Mesenchymal stem cell (in vitro differentiated cells and primary cell): ENCODE data around the gene GPR39.

ENCODE experiments used
- DNase-seq: peaks from one replicate; pipeline ENCODE4 v3.0.0-alpha.2; 2013
- H2AFZ ChIP-seq: one replicate; pipeline ENCODE4 v1.6.1; 2013; ENCODE audit warnings: low read depth, mild to moderate bottlenecking, control low read depth, inconsistent platforms, low read length, moderate library complexity
- H2AK5ac ChIP-seq: 2 replicates; pipeline ENCODE4 v1.6.1; 2013; ENCODE audit warnings: low read length, moderate library complexity, mild to moderate bottlenecking, inconsistent platforms; ENCODE audit not compliant: severe bottlenecking
- H2BK120ac ChIP-seq: one replicate; pipeline ENCODE4 v1.6.1; 2013; ENCODE audit warnings: low read depth, mild to moderate bottlenecking, inconsistent platforms, low read length, moderate library complexity
- H2BK12ac ChIP-seq, 2 experiments: one replicate each; pipeline ENCODE4 v1.6.1; 2013; ENCODE audit warnings: inconsistent platforms in 2 of 2, low read length in 2 of 2, mild to moderate bottlenecking in 2 of 2, moderate library complexity in 2 of 2, control low read depth in 1 of 2
- H2BK15ac ChIP-seq: one replicate; pipeline ENCODE4 v1.6.1; 2013; ENCODE audit warnings: mild to moderate bottlenecking, low read depth, inconsistent platforms; ENCODE audit not compliant: poor library complexity, severe bottlenecking
- H2BK5ac ChIP-seq: 2 replicates; pipeline ENCODE4 v1.6.1; 2013; ENCODE audit warnings: low read depth, mild to moderate bottlenecking, low read length, control low read depth, inconsistent platforms; ENCODE audit not compliant: poor library complexity, severe bottlenecking
- H3K14ac ChIP-seq, 2 experiments: one replicate each; pipeline ENCODE4 v1.6.1; 2013; ENCODE audit warnings: inconsistent platforms in 2 of 2, low read length in 2 of 2, control low read depth in 1 of 2, mild to moderate bottlenecking in 1 of 2, moderate library complexity in 1 of 2
- H3K18ac ChIP-seq, 2 experiments: one replicate each; pipeline ENCODE4 v1.6.1; 2013; ENCODE audit warnings: inconsistent platforms in 2 of 2, low read length in 2 of 2, control low read depth in 1 of 2, low read depth in 1 of 2, mild to moderate bottlenecking in 1 of 2
- H3K23ac ChIP-seq, 2 experiments: one replicate each; pipeline ENCODE4 v1.6.1; 2013; ENCODE audit warnings: inconsistent platforms in 2 of 2, low read length in 2 of 2, mild to moderate bottlenecking in 2 of 2, moderate library complexity in 2 of 2, control low read depth in 1 of 2
- H3K27ac ChIP-seq: 2 replicates; pipeline ENCODE4 v1.5.1; 2013; ENCODE audit warnings: mild to moderate bottlenecking, moderate library complexity, low read length, control low read depth, inconsistent platforms; ENCODE audit not compliant: poor library complexity, severe bottlenecking
- H3K27me3 ChIP-seq, 2 experiments: 2 replicates each; pipeline versions ENCODE4 v1.6.1 to v1.7.0; 2013; ENCODE audit warnings: low read length in 2 of 2, mild to moderate bottlenecking in 2 of 2, moderate library complexity in 2 of 2, control low read depth in 1 of 2, inconsistent platforms in 1 of 2; ENCODE audit not compliant: control insufficient read depth in 1 of 2, insufficient read depth in 1 of 2
- H3K36me3 ChIP-seq, 2 experiments: 2 replicates each; pipeline versions ENCODE4 v1.6.1 to v1.7.0; 2013; ENCODE audit warnings: low read length in 2 of 2, control low read depth in 1 of 2, inconsistent platforms in 1 of 2, low read depth in 1 of 2, mild to moderate bottlenecking in 1 of 2; ENCODE audit not compliant: insufficient read depth in 2 of 2, control insufficient read depth in 1 of 2
- H3K4ac ChIP-seq, 2 experiments: one replicate each; pipeline ENCODE4 v1.6.1; 2013; ENCODE audit warnings: inconsistent platforms in 2 of 2, low read length in 2 of 2, mild to moderate bottlenecking in 2 of 2, moderate library complexity in 2 of 2, control low read depth in 1 of 2, low read depth in 1 of 2
- H3K4me1 ChIP-seq: 2 replicates; pipeline ENCODE4 v1.6.1; 2013; ENCODE audit warnings: low read depth, low read length, control low read depth; ENCODE audit not compliant: control insufficient read depth, insufficient read depth
- H3K4me2 ChIP-seq: 2 replicates; pipeline ENCODE4 v1.6.1; 2013; ENCODE audit warnings: low read length, mild to moderate bottlenecking, inconsistent platforms; ENCODE audit not compliant: poor library complexity, severe bottlenecking
- H3K4me3 ChIP-seq, 2 experiments: 2 replicates each; pipeline versions ENCODE4 v1.5.1 to v1.7.0; 2013; ENCODE audit warnings: low read length in 2 of 2, mild to moderate bottlenecking in 2 of 2, control low read depth in 1 of 2, low read depth in 1 of 2; ENCODE audit not compliant: insufficient read depth in 1 of 2
- H3K79me1 ChIP-seq: replicated peaks from 2 replicates; pipeline ENCODE4 v1.6.1; 2013; ENCODE audit warnings: mild to moderate bottlenecking, control low read depth, low read length, inconsistent platforms; ENCODE audit not compliant: poor library complexity, severe bottlenecking
- H3K9ac ChIP-seq: 2 replicates; pipeline ENCODE4 v1.7.0; 2013; ENCODE audit warnings: mild to moderate bottlenecking, low read length, moderate library complexity
- H3K9me3 ChIP-seq: 2 replicates; pipeline ENCODE4 v1.7.0; 2013; ENCODE audit warnings: mild to moderate bottlenecking, low read length; ENCODE audit not compliant: control insufficient read depth
- H4K8ac ChIP-seq: one replicate; pipeline ENCODE4 v1.6.1; 2013; ENCODE audit warnings: inconsistent platforms, mild to moderate bottlenecking, low read length, moderate library complexity
- H4K91ac ChIP-seq: one replicate; pipeline ENCODE4 v1.6.1; 2013; ENCODE audit warnings: mild to moderate bottlenecking, low read length, inconsistent platforms
- WGBS: methylation state at CpG from one replicate; pipeline ENCODE4 v1.1.7; 2013; ENCODE audit warnings: mixed read lengths; 5-methylcytosine and 5-hydroxymethylcytosine counted together

Gene GPR39

GRCh38 chr2:132383956-132384355, 32.6 kb upstream of the GPR39 start:
- H3K14ac ChIP-seq, result peak overlapping the region in 1 of 2 experiments; percentile 80
- H4K8ac ChIP-seq, result no peak overlapping the region
- no peaks in the 10 kb centered on the region for H3K36me3 ChIP-seq
- H3K9me3 ChIP-seq, result peaks cover 12% of the 10 kb centered on the region
- H3K4me2 ChIP-seq, result no peak overlapping the region
- no peak overlapping the region for H3K9ac ChIP-seq
- 66% methylated on average over 8 of the region's 8 CpGs for WGBS
- H2AK5ac ChIP-seq, result no peak overlapping the region
- no peak overlapping the region for H2BK12ac ChIP-seq
- peaks cover 1% of the 10 kb centered on the region for H3K4me1 ChIP-seq
- no peak overlapping the region for H2BK15ac ChIP-seq
- no peak for DNase-seq
- no peak overlapping the region for H3K27ac ChIP-seq
- no peaks in the 10 kb centered on the region for H3K27me3 ChIP-seq
- no peak overlapping the region for H2BK5ac ChIP-seq
- no peak overlapping the region for H3K4ac ChIP-seq
- no peak overlapping the region for H3K18ac ChIP-seq
- no peaks in the 10 kb centered on the region for H3K79me1 ChIP-seq
- no peak overlapping the region for H2AFZ ChIP-seq
- H2BK120ac ChIP-seq, result no peak overlapping the region
- H3K23ac ChIP-seq, result no peak overlapping the region
- no peak overlapping the region for H3K4me3 ChIP-seq
- H4K91ac ChIP-seq, result no peak overlapping the region

GRCh38 chr2:132384491-132385151, 32.0 kb upstream of the GPR39 start:
- Histone ChIP-seq H3K4ac (no peak overlapping the region), H3K23ac (no peak overlapping the region), H2AK5ac (no peak overlapping the region), H3K27ac (no peak overlapping the region), H3K4me1 (peaks cover 1% of the 10 kb centered on the region), H4K91ac (no peak overlapping the region), H3K4me3 (no peak overlapping the region), H3K9me3 (peaks cover 8% of the 10 kb centered on the region), H2BK120ac (no peak overlapping the region), H2BK15ac (no peak overlapping the region), H3K9ac (no peak overlapping the region), H3K27me3 (no peaks in the 10 kb centered on the region), H4K8ac (no peak overlapping the region), H3K4me2 (no peak overlapping the region), H2BK12ac (no peak overlapping the region), H3K79me1 (no peaks in the 10 kb centered on the region), H3K18ac (no peak overlapping the region), H2AFZ (no peak overlapping the region), H2BK5ac (no peak overlapping the region), H3K36me3 (no peaks in the 10 kb centered on the region), H3K14ac (no peak overlapping the region)
- WGBS, result 95% methylated on average over 3 of the region's 4 CpGs
- DNase-seq, result no peak

- Histone ChIP-seq H2AFZ (no peak overlapping the region), H3K4me2 (no peak overlapping the region), H4K91ac (no peak overlapping the region), H2AK5ac (no peak overlapping the region), H3K27ac (no peak overlapping the region), H3K18ac (no peak overlapping the region), H3K4me3 (no peak overlapping the region), H3K36me3 (no peaks in the 10 kb centered on the region), H3K14ac (no peak overlapping the region), H3K4ac (no peak overlapping the region), H3K4me1 (peaks cover 1% of the 10 kb centered on the region), H2BK15ac (no peak overlapping the region), H2BK5ac (no peak overlapping the region), H3K27me3 (no peaks in the 10 kb centered on the region), H3K79me1 (no peaks in the 10 kb centered on the region), H2BK120ac (no peak overlapping the region), H2BK12ac (no peak overlapping the region), H3K9ac (no peak overlapping the region), H3K9me3 (no peaks in the 10 kb centered on the region), H3K23ac (no peak overlapping the region), H4K8ac (no peak overlapping the region)
- no peak for DNase-seq
- WGBS, result no CpG with 5 or more reads among the region's 1 CpG
Measured at GRCh38 chr2:132387126-132387525, 29.5 kb upstream of the GPR39 start.

GRCh38 chr2:132390076-132390475, 26.5 kb upstream of the GPR39 start:
- no peak overlapping the region for H4K91ac ChIP-seq
- H2AK5ac ChIP-seq, result no peak overlapping the region
- H3K36me3 ChIP-seq, result no peaks in the 10 kb centered on the region
- H3K9ac ChIP-seq, result no peak overlapping the region
- no peak overlapping the region for H3K4ac ChIP-seq
- H2BK5ac ChIP-seq, result no peak overlapping the region
- 94% methylated on average over 2 of the region's 3 CpGs for WGBS
- no peaks in the 10 kb centered on the region for H3K9me3 ChIP-seq
- H3K79me1 ChIP-seq, result no peaks in the 10 kb centered on the region
- no peak overlapping the region for H2BK15ac ChIP-seq
- H3K4me1 ChIP-seq, result no peaks in the 10 kb centered on the region
- H3K27ac ChIP-seq, result no peak overlapping the region
- H2BK120ac ChIP-seq, result no peak overlapping the region
- no peak overlapping the region for H2BK12ac ChIP-seq
- H3K4me2 ChIP-seq, result no peak overlapping the region
- H3K14ac ChIP-seq, result no peak overlapping the region
- H2AFZ ChIP-seq, result no peak overlapping the region
- H3K27me3 ChIP-seq, result peaks cover 0 to 10% of the 10 kb centered on the region in 2 experiments
- H3K23ac ChIP-seq, result no peak overlapping the region
- H3K18ac ChIP-seq, result no peak overlapping the region
- no peak overlapping the region for H4K8ac ChIP-seq
- H3K4me3 ChIP-seq, result no peak overlapping the region
- DNase-seq, result no peak
